GM18517 (cell line): Measurements from ENCODE around the gene KLF16.

Experiments used
- ATAC-seq: cut with Tn5 transposase; IDR thresholded peaks from one replicate; pipeline ENCODE4 v1.9.1; 2021; ENCODE audit warnings: mild to moderate bottlenecking, moderate library complexity; ENCODE audit not compliant: unreplicated experiment

KLF16 gene

GRCh38 chr19:1844513-1845124, 18.8 kb downstream of the KLF16 start:
- no peak for ATAC-seq

- ATAC-seq, result no peak
These were observed 19.6 kb downstream of the KLF16 start for GRCh38 chr19:1843646-1844394.

GRCh38 chr19:1843116-1843515, 20.3 kb downstream of the KLF16 start:
- ATAC-seq, result no peak

- ATAC-seq, result no peak
These were observed 22.0 kb downstream of the KLF16 start for GRCh38 chr19:1841209-1841924.

DNA sequence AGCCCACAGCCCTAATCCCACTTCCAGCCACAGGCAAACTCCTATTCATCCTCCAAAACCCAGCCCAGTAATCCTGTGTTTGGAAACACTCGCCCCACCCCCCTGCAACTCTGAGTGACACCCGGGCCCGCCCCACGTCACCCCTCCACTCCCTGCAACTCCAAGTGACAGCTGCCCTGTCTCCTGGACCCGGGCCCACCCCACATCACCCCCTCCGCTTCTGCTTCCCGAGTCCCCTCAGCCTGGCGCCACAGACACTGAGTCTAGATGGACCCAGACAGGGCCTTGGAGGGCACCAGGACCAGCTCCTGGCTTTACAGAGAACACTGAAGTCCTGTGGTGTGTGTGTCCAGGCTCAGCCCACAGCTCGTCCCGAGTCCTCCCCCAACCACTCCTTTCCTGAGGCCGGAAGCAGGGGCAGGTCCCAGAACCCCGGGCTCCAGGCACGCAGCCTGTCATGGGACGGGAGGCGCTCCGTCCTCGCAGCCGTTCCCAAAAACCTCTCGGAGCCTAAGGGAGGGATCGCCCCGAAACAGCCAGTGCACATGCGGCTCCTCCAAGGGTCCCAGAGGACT, 22.8 kb downstream of the KLF16 start:
- no peak for ATAC-seq

GRCh38 chr19:1839658-1840540, 23.5 kb downstream of the KLF16 start:
- no peak for ATAC-seq

DNA sequence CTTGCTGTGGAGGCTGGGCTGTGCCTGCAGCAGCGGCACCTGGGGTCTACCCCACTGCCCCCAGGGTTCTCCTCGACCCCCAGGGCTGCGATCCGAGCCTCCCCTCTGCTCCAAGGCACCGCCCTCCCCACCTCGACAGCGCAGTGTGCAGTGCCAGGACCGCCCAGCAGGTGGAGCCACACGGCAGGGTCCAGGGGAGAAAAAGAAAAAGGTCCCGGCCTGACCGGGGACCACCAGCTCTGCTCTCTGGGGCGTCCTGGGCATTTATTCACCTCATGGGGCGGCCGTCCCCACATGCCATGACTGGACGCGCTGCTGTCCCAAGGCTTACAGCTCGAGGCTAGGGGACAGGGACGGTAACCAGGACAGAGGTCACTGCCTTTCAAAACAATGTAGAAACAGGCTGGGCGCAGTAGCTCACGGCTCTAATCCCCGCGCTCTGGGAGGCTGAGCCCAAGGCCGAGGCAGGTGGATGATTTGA, 25.7 kb downstream of the KLF16 start:
- ATAC-seq, result no peak

- no peak for ATAC-seq
These were observed 26.2 kb downstream of the KLF16 start for GRCh38 chr19:1837222-1837565.

GRCh38 chr19:1836458-1837221, 26.7 kb downstream of the KLF16 start:
- no peak for ATAC-seq

- no peak for ATAC-seq
These were observed 29.8 kb downstream of the KLF16 start for GRCh38 chr19:1833540-1833939.

DNA sequence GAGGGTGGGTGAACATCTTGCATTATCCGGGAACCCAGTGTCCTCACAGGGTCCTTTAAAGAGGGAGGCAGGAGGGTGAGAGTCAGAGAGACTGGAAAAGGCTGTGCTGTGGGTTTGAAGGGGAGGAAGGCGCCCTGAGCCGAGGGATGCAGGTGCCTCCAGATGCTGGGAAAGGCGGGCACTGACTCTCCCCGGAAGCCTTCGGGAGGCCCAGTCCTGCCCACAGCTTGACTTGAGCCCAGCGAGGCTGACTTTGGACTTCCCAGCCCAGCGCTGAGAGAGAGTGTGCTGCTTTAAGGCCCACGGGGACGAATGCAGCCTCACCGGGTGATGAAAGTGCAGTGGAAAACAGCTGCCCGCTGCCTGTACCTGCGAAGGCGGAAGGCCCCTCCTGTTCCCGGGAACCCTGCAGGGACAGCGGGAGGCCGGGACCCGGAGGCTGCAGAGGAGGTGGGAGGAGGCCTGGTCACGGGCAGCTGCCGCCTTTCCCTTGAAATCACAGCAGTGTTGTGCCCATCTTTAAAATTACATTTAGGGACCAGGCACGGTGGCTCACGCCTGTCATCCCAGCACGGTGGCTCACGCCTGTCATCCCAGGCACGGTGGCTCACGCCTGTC, 31.2 kb downstream of the KLF16 start:
- ATAC-seq, result no peak

DNA sequence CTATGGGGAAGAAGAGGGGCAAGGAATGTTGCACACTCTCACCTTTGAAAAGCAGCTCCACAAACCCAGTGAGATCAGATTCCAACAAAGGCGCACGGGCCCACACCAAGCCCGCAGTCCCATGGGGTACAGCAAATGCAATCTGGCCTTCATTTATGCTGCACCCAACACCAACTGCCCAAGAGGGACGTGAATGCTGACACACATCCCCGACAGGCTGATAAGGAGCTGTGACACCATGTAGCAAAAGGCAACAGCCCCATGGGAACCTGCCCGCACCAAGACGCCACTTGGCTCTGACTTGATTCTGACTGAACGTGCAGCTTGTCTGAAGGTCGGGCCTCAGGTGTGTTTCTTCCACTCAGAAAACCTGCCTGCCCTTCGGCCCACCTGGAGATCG, 32.4 kb downstream of the KLF16 start:
- ATAC-seq, result no peak

DNA sequence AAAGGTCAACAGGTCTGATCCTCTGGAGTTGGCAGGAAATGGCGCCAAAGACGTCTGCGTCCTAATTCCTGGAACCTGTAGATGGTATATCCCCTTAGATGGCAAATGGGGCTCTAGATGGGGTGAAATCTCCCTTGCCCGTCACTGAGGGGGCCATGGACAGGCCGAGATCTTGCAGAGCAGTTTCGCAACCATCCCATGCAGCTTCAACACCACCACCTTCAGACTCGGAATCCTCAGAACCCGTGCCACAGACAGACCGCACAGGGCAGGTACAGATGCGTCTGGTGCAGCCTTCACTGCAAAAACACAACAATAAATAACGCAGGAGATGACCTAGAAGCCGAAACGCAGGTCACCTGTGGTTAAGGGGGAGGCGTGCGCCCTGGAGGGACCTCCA, 32.8 kb downstream of the KLF16 start:
- ATAC-seq, result no peak

DNA sequence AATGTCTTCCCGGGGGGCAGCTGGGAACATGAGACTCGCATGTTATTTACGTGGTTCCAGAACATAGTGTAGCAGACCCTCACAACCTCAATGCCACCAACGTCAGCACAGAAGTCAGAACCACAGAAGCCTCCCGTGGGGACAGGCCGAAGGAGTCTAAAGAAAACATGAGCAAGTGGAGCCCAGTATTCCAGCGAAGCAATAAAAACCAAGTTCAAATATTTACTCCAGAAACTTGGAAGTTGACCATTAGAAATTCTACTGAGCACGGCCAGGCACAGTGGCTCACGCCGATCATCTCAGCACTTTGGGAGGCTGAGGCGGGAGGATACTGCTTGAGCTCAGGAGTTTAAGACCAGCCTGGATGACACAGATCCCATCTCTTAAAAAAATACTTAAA, 33.4 kb downstream of the KLF16 start:
- no peak for ATAC-seq

GRCh38 chr19:1828279-1829238, 34.8 kb downstream of the KLF16 start:
- ATAC-seq, result no peak

DNA sequence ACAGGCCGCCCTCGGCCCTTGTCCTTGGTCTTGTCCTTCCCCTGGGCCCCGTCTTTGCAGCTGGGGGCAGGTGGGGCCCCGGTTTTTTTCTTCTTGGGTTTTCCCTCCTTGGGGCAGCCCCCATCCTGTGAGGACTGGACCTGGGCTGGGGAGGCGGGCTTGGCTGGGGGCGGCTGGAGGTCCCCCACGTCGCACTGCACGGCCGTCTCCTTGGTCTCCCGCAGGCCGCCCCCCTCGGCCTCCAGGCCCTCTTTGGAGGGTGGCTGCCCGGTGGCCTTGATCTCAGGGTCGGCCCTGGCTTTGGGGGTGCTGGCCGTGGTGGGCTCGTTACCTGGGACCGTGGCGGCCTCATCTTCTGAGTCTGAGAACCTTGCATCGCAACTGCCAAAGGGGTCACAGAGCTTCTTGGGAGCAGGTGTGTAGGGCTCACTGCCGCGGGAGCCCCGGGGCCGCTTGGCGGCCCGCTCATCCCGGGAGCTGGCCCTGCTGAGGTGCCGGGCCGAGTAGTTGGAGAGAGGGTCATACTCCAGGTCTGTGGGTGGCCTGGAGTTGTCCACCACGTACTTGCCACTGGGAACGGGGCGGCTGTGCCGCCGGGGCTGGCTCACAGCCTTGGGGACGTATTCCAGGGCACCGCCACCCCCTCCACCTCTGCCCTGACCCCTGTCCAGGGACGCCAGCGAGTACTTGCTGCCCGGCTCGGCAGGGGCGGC, 35.7 kb downstream of the KLF16 start:
- ATAC-seq, result no peak

- no peak for ATAC-seq
These were observed 36.5 kb downstream of the KLF16 start for GRCh38 chr19:1826557-1827521.
